Suprapubic skin (tissue), 4 donors: ENCODE measurements around the gene KIAA0586.

Experiments used
- CTCF ChIP-seq, 2 donors: fragments of 200-600 bp in 1 of 2; fragments of 450-650 bp in 1 of 2; sonication (generic) in 1 of 2; IDR thresholded peaks; one replicate each; pipeline ENCODE4 v1.5.1; 2016 to 2019; ENCODE audit warnings: antibody characterized with exemption in 2 of 2, mild to moderate bottlenecking in 1 of 2, moderate library complexity in 1 of 2
- EP300 ChIP-seq: sonication (generic); formaldehyde crosslinking; IDR thresholded peaks from one replicate; pipeline ENCODE4 v1.6.1; 2017; ENCODE audit warnings: antibody characterized with exemption
- POLR2AphosphoS5 ChIP-seq, 3 donors: sonication (generic); formaldehyde crosslinking; IDR thresholded peaks; one replicate each; pipeline ENCODE4 v1.6.1; 2017; ENCODE audit warnings: antibody characterized with exemption in 3 of 3

GRCh38 chr14:58535044-58535443, 107.5 kb downstream of the KIAA0586 start:
- TF ChIP-seq POLR2AphosphoS5 (IDR thresholded peaks at IDR 0.05) (no peak), EP300 (no peak), CTCF (IDR thresholded peaks at IDR 0.05) (no peak)
